AG04450 (cell line): ENCODE data around the gene RNF13. TPM values are rescaled to one million over a fixed set of nuclear protein-coding genes. Genes with fewer than 3 reads are reported as not detected.

Experiments
- CTCF ChIA-PET: fragments of 300-600, 350-600 bp; formaldehyde crosslinking; extraction: SDS; loops from one replicate; lab custom pipeline; 2022; ENCODE audit warnings: antibody characterized with exemption, inconsistent platforms; lab: Charles Lee
- POLR2A ChIA-PET: fragments of 350-600 bp; formaldehyde crosslinking; extraction: SDS; loops from one replicate; lab custom pipeline; 2021; ENCODE audit warnings: antibody characterized with exemption, inconsistent platforms; lab: Yijun Ruan, JAX
- DNase-seq: peaks from one replicate; pipeline ENCODE4 v3.0.0-alpha.2; 2011; ENCODE audit warnings: low read depth, low spot score
- H3K27ac ChIP-seq: one replicate; pipeline ENCODE4 v1.5.1; 2012; ENCODE audit warnings: low read depth, low read length, control low read depth
- H3K27me3 ChIP-seq: one replicate; pipeline ENCODE4 v1.6.0; 2012; ENCODE audit warnings: low read length; ENCODE audit not compliant: control insufficient read depth, insufficient read depth
- H3K4me3 ChIP-seq: 2 replicates; pipeline ENCODE4 v1.5.1; 2011; ENCODE audit warnings: mild to moderate bottlenecking, low read depth, low read length, control low read depth
- H3K9me3 ChIP-seq: 2 replicates; pipeline ENCODE4 v1.5.1; 2012; ENCODE audit warnings: low read length; ENCODE audit not compliant: control insufficient read depth, insufficient read depth
- CTCF ChIP-seq: IDR thresholded peaks from 2 replicates; pipeline ENCODE4 v1.5.1; 2011; ENCODE audit warnings: low read depth, low read length, control low read depth, inconsistent platforms
- polyA plus RNA-seq: library from polyadenylated mRNA; depleted of rRNA; stranded (reverse); fragments of >200 nt; gene quantifications from 2 replicates; pipeline ENCODE4 v1.2.3, GENCODE V29; 2011

Gene RNF13
- polyA plus RNA-seq, 1 experiment = 46.3 TPM

GRCh38 chr3:149784064-149784704, 28.8 kb upstream of the RNF13 start:
- Histone ChIP-seq H3K27me3 (no peaks in the 10 kb centered on the region), H3K27ac (peak overlapping the region; percentile 74), H3K9me3 (no peaks in the 10 kb centered on the region), H3K4me3 (no peak overlapping the region)
- ChIA-PET POLR2A (interaction anchor here (1.0 kb wide), 1 partner anchor 18 kb away, joined by 3 read pairs; no protein-coding TSS in a partner anchor), CTCF (interaction anchor here (0.6 to 3.8 kb wide), 4 partner anchors 12 to 826 kb away, joined by 4 to 61 read pairs (median 22); no protein-coding TSS in a partner anchor)
- TF ChIP-seq CTCF = no peak
- peak; percentile 16 for DNase-seq

GRCh38 chr3:149790268-149790667, 22.7 kb upstream of the RNF13 start:
- H3K27me3 ChIP-seq = no peaks in the 10 kb centered on the region
- H3K9me3 ChIP-seq = no peaks in the 10 kb centered on the region
- POLR2A ChIA-PET = no interaction called here
- CTCF ChIA-PET = interaction anchor here (3.7 kb wide), 1 partner anchor 18 kb away, joined by 30 read pairs; no protein-coding TSS in a partner anchor
- TF ChIP-seq CTCF = no peak
- no peak for DNase-seq
- H3K27ac ChIP-seq = no peak overlapping the region
- H3K4me3 ChIP-seq = no peak overlapping the region

DNA sequence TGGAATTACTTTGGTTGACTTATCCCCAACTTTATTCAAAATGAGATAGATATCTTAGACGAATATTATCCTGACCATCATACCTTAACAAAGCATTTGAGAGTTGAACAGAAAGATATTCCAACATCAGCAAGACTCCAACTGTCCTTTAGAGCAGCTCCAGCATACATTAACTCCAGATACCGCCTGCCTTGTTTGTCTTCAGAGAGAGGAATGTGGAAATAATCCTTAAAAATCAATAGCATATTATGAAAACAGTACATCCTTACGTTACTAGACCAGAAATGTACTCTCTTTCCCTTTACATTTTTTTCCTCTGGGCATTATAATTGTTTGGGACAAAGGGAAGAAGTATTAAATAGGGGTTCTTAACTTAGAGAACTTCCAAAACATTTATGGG, 22.3 kb upstream of the RNF13 start:
- Histone ChIP-seq H3K27me3 (no peaks in the 10 kb centered on the region), H3K27ac (no peak overlapping the region), H3K9me3 (no peaks in the 10 kb centered on the region), H3K4me3 (no peak overlapping the region)
- no peak for TF ChIP-seq CTCF
- CTCF ChIA-PET = interaction anchor here (3.7 kb wide), 1 partner anchor 18 kb away, joined by 30 read pairs; no protein-coding TSS in a partner anchor
- no peak for DNase-seq
- POLR2A ChIA-PET = no interaction called here

DNA sequence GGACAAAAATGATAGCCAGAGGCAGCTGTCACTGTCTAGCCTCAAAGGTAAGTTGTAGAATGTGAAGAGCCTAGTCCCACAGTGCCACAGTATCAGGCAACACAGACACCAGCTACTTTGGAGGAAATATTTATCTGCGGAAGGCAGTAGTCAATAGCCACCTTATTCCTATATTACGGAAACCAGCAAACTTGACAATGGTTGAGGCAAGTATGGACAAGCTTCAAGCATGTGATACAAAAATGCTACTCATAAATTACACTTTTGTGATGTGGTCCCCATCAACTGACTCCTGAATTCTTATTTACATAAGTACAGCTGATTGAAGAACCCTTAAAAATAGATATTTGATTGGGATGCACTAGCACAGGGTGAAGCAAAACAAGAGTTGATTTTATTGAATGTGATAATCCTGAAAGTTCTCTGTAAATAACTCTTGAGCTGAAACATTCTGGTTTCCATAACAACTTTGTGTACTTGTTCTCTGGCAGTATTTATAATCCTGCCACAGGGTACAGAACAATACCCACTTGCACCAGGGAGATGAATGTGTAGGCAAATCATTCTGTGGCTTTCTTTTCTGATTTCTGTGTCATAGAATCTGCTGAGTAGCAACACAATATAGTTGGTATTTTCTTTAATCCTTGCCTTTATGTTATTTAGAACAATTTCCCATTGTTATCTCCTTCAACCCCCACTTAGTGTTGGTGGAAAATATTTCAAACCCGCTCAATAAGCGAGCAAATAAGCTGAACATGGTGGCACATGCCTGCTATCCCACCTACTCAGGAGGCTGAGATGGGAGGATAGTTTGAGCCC, 20.4 kb upstream of the RNF13 start, which contains the start of gene ANKUB1:
Gene ANKUB1 (minus strand): TSS at position 103 of the 819 bp plus-strand sequence. CDS start 188 bp downstream, outside the sequence.
- H3K27me3 ChIP-seq = no peaks in the 10 kb centered on the region
- CTCF ChIA-PET = interaction anchor here (1.0 to 3.7 kb wide), 3 partner anchors 16 to 29 kb away, joined by 4 to 30 read pairs (median 20); no protein-coding TSS in a partner anchor
- POLR2A ChIA-PET = no interaction called here
- TF ChIP-seq CTCF = no peak
- no peaks in the 10 kb centered on the region for H3K9me3 ChIP-seq
- no peak within 1 kb of the TSS for H3K27ac ChIP-seq
- no peak within 1 kb of the TSS for H3K4me3 ChIP-seq
- no peak for DNase-seq
